Measurements from ENCODE around the gene LRRC56. TPM values are rescaled to one million over a fixed set of nuclear protein-coding genes. Genes with fewer than 3 reads are reported as not detected.
"Not testable (repeated sequence)": the region's sequence is repeated elsewhere in the genome, so short reads cannot be mapped to it uniquely, and the experiment has no call there.

Gene LRRC56
- total RNA-seq, 1 donor from 2014 or later: 1.8 TPM

DNA sequence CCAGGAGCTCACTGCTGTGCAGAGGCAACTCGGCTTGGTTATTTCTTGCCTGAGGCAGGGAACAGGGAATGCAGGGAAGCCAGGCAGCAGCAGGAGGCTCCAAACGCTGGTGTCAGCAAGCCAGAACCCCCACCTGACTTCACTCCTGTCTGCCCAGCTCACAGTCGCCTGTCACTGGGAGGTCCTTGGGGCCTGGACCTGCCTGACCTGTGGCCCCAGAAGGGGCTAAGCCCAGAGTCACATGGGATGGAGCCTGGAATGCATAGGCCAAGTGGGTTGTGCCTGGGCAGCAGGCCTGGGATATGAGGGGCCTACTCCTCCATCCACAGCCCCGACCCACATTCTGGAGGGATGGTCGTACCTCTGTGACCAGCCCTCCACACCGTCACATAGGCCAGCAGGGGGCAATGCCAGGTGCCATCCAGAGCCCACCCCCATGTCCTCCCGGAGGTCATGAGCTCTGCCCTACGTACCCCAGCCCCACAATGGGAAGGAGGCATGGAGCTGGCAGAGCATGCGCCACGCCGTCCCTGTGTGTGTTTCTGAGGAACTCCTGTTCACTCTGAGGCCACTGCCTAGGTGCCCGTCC, 28.7 kb downstream of the LRRC56 start:
- H3K27me3 Mint-ChIP-seq (ENCODE audit: insufficient read depth): no peaks in the 10 kb centered on the region
- no peaks in the 10 kb centered on the region for H3K9me3 Mint-ChIP-seq
- peaks cover 16% of the 10 kb centered on the region for H3K4me1 Mint-ChIP-seq (ENCODE audit: low read depth)
- peak overlapping the region; percentile 89 for H3K4me3 Mint-ChIP-seq
- no peak overlapping the region for H3K27ac Mint-ChIP-seq
- no peak for DNase-seq (ENCODE audit: low spot score)
- intact Hi-C loops (cut with micrococcal nuclease): no loop called here
- peaks cover 9% of the 10 kb centered on the region for H3K36me3 Mint-ChIP-seq (ENCODE audit: low read depth)

GRCh38 chr11:567011-567628, 29.8 kb downstream of the LRRC56 start:
- intact Hi-C loops (cut with micrococcal nuclease): no loop called here
- H3K27me3 Mint-ChIP-seq (ENCODE audit: insufficient read depth): no peaks in the 10 kb centered on the region
- H3K27ac Mint-ChIP-seq: peak overlapping the region; percentile 65
- peaks cover 7% of the 10 kb centered on the region for H3K36me3 Mint-ChIP-seq (ENCODE audit: low read depth)
- no peak for DNase-seq (ENCODE audit: low spot score)
- peak overlapping the region; percentile 89 for H3K4me3 Mint-ChIP-seq
- peaks cover 16% of the 10 kb centered on the region for H3K4me1 Mint-ChIP-seq (ENCODE audit: low read depth)
- no peaks in the 10 kb centered on the region for H3K9me3 Mint-ChIP-seq

- no peaks in the 10 kb centered on the region for H3K9me3 Mint-ChIP-seq
- peaks cover under 1% of the 10 kb centered on the region for H3K27me3 Mint-ChIP-seq (ENCODE audit: insufficient read depth)
- H3K4me1 Mint-ChIP-seq (ENCODE audit: low read depth): peaks cover 16% of the 10 kb centered on the region
- DNase-seq (ENCODE audit: low spot score): no peak
- peak overlapping the region; percentile 65 for H3K27ac Mint-ChIP-seq
- H3K36me3 Mint-ChIP-seq (ENCODE audit: low read depth): peaks cover 7% of the 10 kb centered on the region
- intact Hi-C loops (cut with micrococcal nuclease): loop anchor here (1.0 to 2.0 kb wide), 7 partner anchors 7 to 229 kb away; partner anchors contain the start of genes DEAF1, LMNTD2, LRRC56 and PHRF1
- peak overlapping the region; percentile 89 for H3K4me3 Mint-ChIP-seq
Observed at GRCh38 chr11:567629-568292, 30.4 kb downstream of the LRRC56 start.

GRCh38 chr11:568306-569157, 31.2 kb downstream of the LRRC56 start:
- Mint-ChIP-seq H3K27ac (no peak overlapping the region), H3K4me3 (peak overlapping the region; percentile 79), H3K36me3 (ENCODE audit: low read depth) (peaks cover 6% of the 10 kb centered on the region), H3K4me1 (ENCODE audit: low read depth) (peaks cover 15% of the 10 kb centered on the region), H3K9me3 (no peaks in the 10 kb centered on the region), H3K27me3 (ENCODE audit: insufficient read depth) (peaks cover 2% of the 10 kb centered on the region)
- intact Hi-C loops (cut with micrococcal nuclease): loop anchor here (1.0 to 2.0 kb wide), 7 partner anchors 8 to 228 kb away; partner anchors contain the start of genes DEAF1, LMNTD2, LRRC56 and PHRF1
- DNase-seq (ENCODE audit: low spot score): peak; percentile 97

DNA sequence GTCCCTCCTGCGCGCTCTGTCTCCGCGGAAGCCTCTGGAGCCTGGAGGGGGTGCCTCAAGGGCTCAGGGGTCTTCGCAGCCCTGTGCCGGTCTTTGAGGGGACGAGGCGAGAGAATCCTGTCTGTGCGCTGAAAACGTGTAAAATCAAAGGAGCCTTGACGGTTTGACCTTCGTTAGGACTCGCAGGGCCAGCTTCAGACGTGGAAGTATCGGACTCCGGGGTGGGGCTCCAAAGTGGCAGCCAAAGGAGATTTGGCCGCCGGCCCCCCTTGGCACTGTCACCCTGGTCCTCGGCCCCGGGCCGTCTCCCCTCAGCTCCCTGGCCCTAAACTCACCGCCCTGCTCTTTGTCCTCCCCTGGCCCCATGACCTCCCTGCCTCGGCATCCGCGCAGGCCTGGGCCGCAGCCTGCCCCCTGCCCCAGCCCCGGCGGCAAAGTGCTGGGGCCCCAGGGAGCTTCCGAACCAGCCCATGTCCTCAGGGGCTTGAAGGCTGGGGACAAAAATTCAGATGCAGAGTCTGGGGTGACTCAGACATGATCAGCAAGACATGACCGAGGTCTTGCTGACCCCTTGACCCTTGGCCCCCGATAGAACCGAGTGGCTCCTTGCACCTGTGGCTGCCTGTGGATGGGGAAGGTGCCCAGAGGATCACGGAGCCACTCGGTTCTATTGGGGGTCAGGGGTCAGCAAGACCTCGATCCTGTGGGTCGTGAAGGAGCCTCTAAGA, 32.0 kb downstream of the LRRC56 start:
- H3K9me3 Mint-ChIP-seq: no peaks in the 10 kb centered on the region
- H3K27ac Mint-ChIP-seq: peak overlapping the region; percentile 55
- intact Hi-C loops (cut with micrococcal nuclease): loop anchor here (2.0 kb wide), 4 partner anchors 33 to 227 kb away; partner anchors contain the start of genes LRRC56 and RNH1
- H3K36me3 Mint-ChIP-seq (ENCODE audit: low read depth): peaks cover 2% of the 10 kb centered on the region
- no peak for DNase-seq (ENCODE audit: low spot score)
- H3K4me3 Mint-ChIP-seq: peak overlapping the region; percentile 79
- H3K27me3 Mint-ChIP-seq (ENCODE audit: insufficient read depth): peaks cover 6% of the 10 kb centered on the region
- H3K4me1 Mint-ChIP-seq (ENCODE audit: low read depth): peaks cover 16% of the 10 kb centered on the region

DNA sequence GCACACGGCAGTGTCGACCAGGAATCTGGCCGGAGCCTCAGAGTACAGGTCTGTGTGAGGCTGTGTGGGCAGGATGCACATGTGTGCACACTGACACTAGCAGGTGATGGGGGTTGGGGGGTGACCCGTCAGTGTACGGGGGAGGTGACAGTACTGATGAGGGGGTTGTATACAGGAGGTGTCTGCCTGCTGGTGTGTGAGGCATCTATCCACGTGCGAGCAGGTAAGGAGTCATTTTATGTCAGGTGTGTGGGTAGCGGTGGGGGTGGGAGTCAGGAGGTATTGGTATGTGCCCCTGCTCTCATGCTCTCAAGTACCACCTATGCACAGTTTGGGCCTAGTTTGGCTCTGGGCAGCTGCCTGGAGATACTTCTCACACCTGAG, 34.5 kb downstream of the LRRC56 start:
- intact Hi-C loops (cut with micrococcal nuclease): no loop called here

DNA sequence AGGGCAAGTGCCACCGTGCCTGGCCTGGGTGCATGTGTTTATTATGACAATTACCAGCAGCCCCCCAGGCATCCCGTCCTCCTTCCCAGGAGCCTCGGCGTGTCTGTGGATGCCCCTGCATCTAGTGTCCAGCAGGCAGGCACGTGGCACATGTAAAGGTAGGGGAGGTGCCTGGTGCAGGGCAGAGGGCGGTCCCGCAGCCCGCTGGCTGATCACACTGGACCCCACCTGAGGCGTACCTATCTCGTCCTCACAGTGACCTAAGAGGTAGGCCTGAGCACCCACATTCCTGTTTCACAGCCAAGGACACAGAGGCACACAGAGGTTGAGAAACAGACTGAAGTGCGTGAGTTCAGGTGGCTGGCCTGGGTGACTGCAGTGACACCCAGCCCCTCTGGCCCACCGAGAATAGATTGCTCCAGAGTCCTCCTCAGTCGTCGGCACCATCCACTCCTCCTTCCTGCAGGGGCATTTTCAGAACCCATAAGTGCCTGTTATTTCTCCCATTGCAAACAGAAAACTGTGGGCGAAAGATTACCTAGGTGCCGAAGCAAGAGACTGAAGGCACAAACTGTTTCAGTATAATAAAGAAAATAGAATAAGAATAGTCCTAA, 35.9 kb downstream of the LRRC56 start:
- no peaks in the 10 kb centered on the region for H3K9me3 Mint-ChIP-seq
- peaks cover 4% of the 10 kb centered on the region for H3K36me3 Mint-ChIP-seq (ENCODE audit: low read depth)
- no peak overlapping the region for H3K4me3 Mint-ChIP-seq
- peaks cover 15% of the 10 kb centered on the region for H3K27me3 Mint-ChIP-seq (ENCODE audit: insufficient read depth)
- DNase-seq (ENCODE audit: low spot score): no peak
- no peak overlapping the region for H3K27ac Mint-ChIP-seq
- intact Hi-C loops (cut with micrococcal nuclease): no loop called here
- peaks cover 23% of the 10 kb centered on the region for H3K4me1 Mint-ChIP-seq (ENCODE audit: low read depth)

More for the DNA sequence above, 34.5 kb downstream of the LRRC56 start:
- H3K4me1 Mint-ChIP-seq (ENCODE audit: low read depth): peaks cover 23% of the 10 kb centered on the region
- no peaks in the 10 kb centered on the region for H3K36me3 Mint-ChIP-seq (ENCODE audit: low read depth)
- H3K27ac Mint-ChIP-seq: no peak overlapping the region
- H3K9me3 Mint-ChIP-seq: no peaks in the 10 kb centered on the region
- no peak for DNase-seq (ENCODE audit: low spot score)
- no peak overlapping the region for H3K4me3 Mint-ChIP-seq
- H3K27me3 Mint-ChIP-seq (ENCODE audit: insufficient read depth): peaks cover 15% of the 10 kb centered on the region

- DNase-seq (ENCODE audit: low spot score); H3K9me3 Mint-ChIP-seq; H3K36me3 Mint-ChIP-seq (ENCODE audit: low read depth); H3K27ac Mint-ChIP-seq: not testable (repeated sequence)
- H3K4me3 Mint-ChIP-seq: peak overlapping the region; percentile 83
- intact Hi-C loops (cut with micrococcal nuclease): loop anchor here (2.0 kb wide), 1 partner anchor 167 kb away; no protein-coding TSS in a partner anchor
- peaks cover 15% of the 10 kb centered on the region for H3K27me3 Mint-ChIP-seq (ENCODE audit: insufficient read depth)
- H3K4me1 Mint-ChIP-seq (ENCODE audit: low read depth): peaks cover 29% of the 10 kb centered on the region
Observed at GRCh38 chr11:574031-574570, 36.8 kb downstream of the LRRC56 start.

GRCh38 chr11:574632-575312, 37.4 kb downstream of the LRRC56 start:
- intact Hi-C loops (cut with micrococcal nuclease): loop anchor here (1.0 to 5.0 kb wide), 4 partner anchors 14 to 367 kb away; partner anchors contain the start of genes BET1L, LMNTD2, RASSF7 and RIC8A
- DNase-seq (ENCODE audit: low spot score): no peak
- H3K36me3 Mint-ChIP-seq (ENCODE audit: low read depth): peaks cover 4% of the 10 kb centered on the region
- peak overlapping the region; percentile 26 for H3K27ac Mint-ChIP-seq
- no peaks in the 10 kb centered on the region for H3K9me3 Mint-ChIP-seq
- H3K4me1 Mint-ChIP-seq (ENCODE audit: low read depth): peaks cover 36% of the 10 kb centered on the region
- H3K4me3 Mint-ChIP-seq: peak overlapping the region; percentile 83
- H3K27me3 Mint-ChIP-seq (ENCODE audit: insufficient read depth): peaks cover 15% of the 10 kb centered on the region

- H3K27me3 Mint-ChIP-seq (ENCODE audit: insufficient read depth): peaks cover 15% of the 10 kb centered on the region
- peaks cover 4% of the 10 kb centered on the region for H3K36me3 Mint-ChIP-seq (ENCODE audit: low read depth)
- intact Hi-C loops (cut with micrococcal nuclease): loop anchor here (1.0 to 5.0 kb wide), 4 partner anchors 15 to 368 kb away; partner anchors contain the start of genes BET1L, LMNTD2, RASSF7 and RIC8A
- peaks cover 38% of the 10 kb centered on the region for H3K4me1 Mint-ChIP-seq (ENCODE audit: low read depth)
- DNase-seq (ENCODE audit: low spot score): no peak
- H3K27ac Mint-ChIP-seq: peak overlapping the region; percentile 26
- H3K9me3 Mint-ChIP-seq: no peaks in the 10 kb centered on the region
- H3K4me3 Mint-ChIP-seq: peak overlapping the region; percentile 83
Observed at GRCh38 chr11:575313-575995, 38.1 kb downstream of the LRRC56 start.
